Stimulated activated CD8-positive, alpha-beta memory T cell treated with anti-CD3 and anti-CD28 coated beads, Interleukin-4, amount 100 ng/mL, for 4 hours (primary cell): ENCODE data around the gene DCTD.

Experiments
- DNase-seq, 2 donors: peaks; one replicate each; pipeline ENCODE4 v3.0.0-alpha.2; 2020; ENCODE audit warnings: low read depth in 2 of 2, low spot score in 1 of 2

The DCTD gene

DNA sequence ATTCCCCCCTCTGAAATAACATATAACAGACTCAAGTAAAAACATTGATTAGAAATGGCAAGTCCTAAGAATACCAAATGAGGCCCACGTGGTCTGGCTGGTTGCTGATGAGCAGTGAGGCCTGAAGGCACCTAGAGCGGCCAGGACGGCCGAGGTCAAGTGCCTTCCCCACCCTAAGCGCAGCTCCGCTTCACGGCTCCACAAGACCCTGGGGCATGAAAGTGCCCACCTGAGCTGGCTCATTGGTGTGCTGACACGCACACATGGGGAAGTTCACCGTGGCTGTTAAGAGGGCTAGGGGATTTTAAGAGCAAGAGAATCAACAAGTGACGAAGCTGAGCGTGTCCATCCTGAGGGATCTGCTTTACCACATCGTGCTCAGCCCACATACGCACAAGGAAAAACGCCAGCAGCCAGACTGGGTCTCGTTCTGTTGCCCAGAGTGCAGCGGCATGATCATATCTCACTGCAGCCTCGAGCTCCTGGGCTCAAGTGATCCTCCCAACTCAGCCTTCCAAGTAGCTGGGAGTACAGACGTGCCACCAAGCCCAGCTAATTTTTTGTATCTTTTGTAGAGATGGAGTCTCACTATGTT, 22.4 kb downstream of the DCTD start:
- DNase-seq: no peak

DNA sequence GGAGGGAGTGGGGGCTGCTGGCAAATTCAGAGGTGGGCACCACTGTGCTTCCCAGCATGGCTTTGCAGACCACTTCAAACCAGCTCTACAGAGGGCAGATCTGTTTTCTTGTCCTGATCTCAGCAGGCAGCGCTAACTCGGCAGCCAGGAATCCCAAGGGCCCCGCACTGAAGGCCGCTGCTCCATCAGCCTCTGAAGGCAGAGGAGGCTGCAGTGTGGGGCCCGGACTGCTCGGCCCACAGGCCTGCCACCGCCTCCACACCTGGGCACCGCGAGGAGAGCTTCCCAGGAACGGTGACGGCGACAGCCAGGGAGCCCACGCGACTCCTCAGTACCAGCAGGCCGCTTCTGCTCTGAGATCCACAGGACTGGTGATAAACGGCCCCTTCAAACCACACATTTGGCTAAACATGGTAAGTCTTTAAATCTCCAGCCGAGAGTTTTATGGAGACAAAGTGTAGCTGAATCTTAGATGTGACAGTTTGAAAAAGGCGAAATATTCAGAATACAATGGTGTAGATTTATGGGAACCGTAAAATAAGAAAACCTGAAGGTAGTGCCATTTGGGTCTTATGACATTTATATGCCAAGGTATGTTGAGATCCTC, 23.6 kb downstream of the DCTD start:
- no peak for DNase-seq

DNA sequence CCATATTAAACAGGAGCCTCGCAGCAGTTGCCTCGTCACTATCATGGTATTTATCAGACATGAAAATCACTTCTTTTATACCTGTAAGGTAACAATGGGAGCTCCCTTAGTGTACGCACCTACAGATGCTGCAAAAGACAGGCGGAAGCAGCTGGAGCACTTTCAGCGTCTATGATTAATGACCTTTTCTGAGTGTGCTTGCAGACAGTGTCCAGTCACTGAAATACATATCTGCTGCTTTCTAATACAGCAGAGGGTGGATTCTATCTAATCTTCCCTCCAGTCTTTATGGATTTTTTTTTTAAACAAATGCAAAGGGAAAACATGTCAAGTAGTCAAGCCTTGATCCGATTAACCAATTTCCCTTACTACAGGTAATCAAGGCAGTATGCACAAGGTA, 24.1 kb downstream of the DCTD start:
- DNase-seq: no peak

DNA sequence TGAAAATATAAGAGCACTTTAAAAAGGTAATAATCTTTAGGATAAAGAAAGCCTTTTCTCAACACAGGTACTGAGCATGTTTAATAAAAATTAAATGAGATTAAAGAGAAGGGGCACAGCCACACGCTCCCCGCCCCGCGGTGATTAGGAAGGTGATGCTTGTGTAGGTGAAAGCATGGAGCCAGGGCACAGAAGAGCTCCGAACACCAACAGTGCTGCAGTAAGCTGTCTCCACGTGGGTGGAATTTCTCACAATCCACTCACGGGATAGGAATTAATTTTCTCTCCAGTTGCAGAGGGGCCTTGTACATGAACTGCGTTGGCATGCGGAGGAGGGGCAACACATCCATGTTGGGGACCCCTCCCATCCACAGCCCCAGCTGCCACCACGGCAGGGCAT, 27.0 kb downstream of the DCTD start:
- DNase-seq: no peak

DNA sequence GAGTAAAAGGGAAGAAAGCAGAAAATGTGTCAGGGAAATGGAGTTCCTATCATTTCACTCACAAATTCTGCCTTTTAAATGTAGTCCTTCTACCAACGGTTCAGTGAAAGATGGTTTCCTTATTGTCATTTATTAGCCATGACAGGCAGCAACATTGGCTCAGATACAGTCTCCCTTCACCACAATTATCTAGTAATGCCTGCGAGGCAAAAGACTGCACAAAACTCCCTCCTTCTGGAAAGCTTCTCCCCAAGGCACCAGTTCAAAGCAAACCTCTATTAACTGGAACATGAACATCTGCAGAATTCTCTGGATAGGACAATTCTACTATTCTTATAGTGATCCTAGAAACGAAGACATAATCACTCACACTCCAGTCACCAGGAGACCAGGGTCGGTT, 28.3 kb downstream of the DCTD start:
- no peak for DNase-seq

- no peak for DNase-seq
Measured at GRCh38 chr4:182886768-182887167, 30.4 kb downstream of the DCTD start.

DNA sequence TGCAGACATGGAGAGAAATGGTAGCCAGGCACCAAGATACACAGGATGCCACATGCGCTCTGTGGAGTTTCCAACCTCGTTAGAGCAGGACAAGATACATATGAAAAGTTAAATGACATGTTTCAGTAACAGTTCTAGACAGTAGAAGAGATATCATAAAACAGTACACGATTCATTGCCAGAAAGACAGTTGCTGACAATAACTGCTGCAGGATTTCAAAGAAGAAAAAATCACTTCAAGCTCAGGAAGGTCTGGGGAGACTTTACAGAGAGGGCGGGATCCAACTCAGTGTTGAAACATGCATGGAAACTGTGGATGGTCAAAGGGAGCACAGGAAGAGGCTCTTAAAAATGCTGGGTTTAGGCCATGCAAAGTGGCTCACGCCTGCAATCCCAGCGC, 31.0 kb downstream of the DCTD start:
- DNase-seq: no peak

DNA sequence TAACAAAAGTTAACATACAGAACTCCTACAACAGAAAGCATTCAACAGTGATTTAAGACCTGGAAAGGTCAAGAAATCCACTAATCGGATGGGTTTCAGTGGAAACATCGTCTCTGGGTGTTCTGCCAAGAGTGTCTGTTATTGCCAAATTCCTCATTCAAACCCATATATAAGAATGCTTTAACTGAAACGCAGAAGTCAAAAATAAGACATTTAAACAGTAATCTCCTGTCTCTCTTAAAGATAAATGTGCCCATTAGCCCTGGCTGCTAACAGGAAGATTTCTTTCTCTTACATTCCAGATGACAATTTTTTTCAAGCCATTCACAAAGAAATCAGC, 31.5 kb downstream of the DCTD start:
- DNase-seq: no peak

DNA sequence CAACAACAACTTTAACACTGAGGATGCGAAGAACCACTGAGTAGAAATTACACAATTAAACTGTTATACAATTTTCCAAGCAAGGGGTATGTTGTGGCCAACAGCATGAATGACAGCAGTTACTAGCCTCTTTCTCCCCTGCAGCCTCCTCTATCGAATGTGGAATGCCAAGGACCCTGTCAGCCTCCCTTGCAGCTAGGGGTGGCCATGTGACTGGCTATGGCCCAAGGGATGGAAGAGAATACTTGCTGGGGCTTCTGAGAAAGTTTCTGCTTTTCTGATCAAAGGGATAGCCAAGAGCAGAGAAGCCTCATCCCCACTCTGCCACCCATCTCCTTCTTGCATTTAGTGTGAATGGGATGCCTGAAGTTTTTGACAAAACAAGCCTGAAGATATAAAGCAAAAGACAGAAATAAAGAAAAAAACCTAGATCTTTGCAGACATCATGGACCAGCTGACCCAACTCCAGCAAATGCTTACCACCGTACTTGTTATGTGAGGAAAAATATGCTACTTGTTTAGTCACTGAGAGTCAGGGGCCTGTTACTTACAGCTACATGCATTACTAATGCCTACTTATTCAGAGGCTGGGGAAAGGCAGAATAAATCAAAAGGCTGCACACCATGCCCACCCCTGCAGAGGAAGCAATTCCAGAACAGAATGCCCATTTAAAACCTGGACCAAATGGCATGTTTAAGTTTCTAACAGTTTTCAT, 32.0 kb downstream of the DCTD start:
- DNase-seq: no peak

DNA sequence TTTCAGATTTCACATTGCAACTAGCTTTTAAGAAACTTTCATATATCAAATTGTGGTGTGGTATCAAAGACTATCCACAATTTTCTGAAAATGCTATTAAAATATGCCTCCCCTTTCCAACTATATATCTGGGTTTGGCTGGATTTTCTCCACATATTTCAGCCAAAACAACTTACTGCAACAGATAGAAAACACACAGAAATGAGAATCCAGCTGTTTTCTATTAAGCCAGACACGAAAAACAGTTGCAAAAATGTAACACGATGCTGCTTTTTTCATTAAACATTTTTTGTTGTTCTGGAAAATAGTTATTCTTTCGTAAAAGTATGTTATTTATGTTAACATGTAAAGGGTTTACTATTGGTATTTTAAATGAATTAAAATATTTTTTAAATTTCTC, 33.1 kb downstream of the DCTD start:
- no peak for DNase-seq

- no peak for DNase-seq
Measured at GRCh38 chr4:182883351-182883750, 33.8 kb downstream of the DCTD start.

DNA sequence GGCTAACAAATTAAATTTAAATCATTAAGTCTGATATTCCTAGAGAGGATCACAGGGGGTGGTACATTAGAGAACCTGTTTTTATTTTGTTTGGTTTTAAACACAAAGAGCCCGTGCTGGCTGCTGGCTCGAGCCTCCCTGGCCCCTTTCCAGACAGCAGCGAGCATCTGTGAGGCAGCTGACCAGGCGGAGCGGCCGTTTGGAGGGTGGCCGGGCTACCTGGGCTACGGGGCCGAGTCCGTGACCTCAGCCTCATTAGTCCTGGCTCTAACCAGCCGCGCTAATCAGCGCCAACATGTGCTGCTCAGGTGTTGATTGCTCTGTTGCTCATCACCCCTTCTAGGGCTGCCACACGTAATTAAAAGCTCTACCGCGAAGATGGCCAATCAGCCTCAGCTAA, 35.3 kb downstream of the DCTD start:
- DNase-seq: no peak

DNA sequence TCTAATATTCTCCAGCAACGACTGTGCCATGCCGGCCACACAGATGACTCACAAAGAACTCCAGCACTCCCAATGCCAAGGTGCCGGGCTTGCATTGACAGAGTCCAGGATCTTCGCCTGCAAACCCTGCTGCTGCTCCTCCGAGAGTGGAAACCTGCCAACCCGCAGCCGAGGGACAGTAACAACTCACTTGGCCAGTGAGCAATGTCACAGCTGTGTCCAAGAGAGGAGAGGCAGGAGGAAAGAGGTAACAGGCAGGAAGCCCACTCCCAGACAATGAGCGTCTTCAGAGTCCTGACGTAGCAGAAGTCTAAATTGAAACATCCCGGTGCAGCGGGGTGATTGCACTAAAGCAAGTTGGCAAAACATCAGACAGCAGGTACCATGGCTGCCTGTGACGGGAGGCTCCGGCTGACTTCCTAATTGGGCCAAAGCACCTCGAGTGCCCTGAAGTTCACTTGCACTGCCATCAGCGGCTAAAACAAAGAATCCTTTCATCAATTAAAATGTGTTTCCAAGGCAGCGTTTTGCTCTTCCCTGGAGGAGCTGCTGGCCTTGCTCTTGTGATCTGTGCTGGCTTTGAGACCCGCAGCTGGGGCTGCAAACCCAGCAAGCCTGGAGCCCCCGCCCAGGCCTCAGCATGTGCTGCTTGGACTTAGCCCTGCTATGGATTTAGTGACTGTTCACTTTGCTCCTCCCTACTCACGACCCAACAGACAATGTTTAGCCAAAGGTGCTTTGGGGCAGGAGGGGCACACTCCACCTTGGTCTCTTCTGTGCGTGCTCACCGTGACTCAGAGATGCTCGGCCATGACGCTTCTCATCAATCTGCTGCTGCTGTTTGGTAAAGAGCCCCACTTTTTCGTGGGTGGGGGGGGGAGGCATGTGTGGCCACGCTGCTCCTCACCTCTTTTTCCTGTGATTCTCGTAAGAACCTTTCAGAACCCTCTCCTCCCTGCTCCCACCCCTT, 36.5 kb downstream of the DCTD start:
- no peak for DNase-seq

- DNase-seq: no peak
Measured at GRCh38 chr4:182879913-182880312, 37.3 kb downstream of the DCTD start.

- no peak for DNase-seq
Measured at GRCh38 chr4:182878633-182879495, 38.3 kb downstream of the DCTD start.

- no peak for DNase-seq
Measured at GRCh38 chr4:182877326-182877883, 39.8 kb downstream of the DCTD start.

DNA sequence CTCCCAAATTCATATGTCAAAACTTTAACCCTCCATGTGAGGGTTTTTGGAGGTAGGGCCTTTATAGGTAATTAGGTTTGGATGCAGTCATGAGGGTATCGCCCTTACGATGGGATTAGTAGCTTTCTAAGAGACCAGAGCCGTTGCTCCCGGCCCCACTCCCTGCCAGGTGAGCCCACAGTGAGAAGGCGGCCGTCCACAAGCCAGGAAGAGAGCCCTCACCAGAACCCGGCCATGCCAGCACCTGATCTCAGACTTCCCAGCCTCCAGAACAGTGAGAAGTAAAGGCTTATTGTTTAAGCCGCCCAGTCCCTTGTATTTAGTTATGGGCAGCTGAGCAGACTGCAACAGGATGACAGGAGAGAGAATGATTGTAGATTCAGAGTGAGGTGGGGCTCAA, 40.8 kb downstream of the DCTD start:
- DNase-seq: no peak

DNA sequence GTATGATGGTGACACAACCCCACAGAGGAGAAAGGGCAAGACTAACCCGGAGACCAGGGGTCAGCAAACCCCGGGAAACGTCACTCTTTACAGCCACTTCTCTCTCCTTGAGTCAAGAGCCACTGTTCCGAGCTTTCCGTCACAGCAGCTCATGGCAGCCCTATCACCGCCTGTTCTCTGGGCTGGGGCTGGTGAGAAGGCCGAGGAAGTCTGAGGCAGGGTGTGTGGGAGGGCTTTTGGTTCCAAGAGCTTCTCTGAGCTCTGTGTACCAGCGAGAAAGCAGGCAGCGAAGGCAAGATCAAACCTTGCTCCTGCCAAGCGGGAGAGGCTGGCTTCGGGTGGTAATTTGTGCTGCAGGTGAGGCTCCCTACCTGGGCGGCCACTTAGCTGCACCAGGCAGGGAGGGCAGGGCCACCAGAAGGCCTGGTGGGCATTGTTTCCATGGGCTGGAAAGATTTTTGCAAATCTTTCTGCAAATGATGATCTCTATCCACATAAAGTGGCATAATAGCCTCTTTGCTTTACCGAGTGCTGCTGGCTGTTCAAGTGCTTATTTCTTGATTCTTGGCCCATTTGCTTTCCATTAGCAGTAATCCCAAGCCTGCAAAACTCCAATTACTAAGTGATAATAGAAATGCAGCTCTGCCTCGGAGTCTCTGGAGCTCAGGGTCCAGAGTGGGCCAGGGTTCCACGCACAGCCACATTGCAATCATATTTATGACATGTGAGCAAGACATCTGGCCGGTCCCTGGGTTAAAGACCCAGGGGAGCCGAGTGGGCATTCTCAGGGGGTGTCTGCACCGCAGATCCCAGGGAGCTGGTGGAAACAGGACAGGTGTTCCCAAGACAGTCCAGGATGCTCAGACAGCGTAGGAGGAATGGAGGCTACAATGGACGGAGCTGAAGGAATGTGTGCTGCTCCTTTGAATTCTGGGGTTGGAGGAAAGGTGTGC, 41.5 kb downstream of the DCTD start:
- no peak for DNase-seq

DNA sequence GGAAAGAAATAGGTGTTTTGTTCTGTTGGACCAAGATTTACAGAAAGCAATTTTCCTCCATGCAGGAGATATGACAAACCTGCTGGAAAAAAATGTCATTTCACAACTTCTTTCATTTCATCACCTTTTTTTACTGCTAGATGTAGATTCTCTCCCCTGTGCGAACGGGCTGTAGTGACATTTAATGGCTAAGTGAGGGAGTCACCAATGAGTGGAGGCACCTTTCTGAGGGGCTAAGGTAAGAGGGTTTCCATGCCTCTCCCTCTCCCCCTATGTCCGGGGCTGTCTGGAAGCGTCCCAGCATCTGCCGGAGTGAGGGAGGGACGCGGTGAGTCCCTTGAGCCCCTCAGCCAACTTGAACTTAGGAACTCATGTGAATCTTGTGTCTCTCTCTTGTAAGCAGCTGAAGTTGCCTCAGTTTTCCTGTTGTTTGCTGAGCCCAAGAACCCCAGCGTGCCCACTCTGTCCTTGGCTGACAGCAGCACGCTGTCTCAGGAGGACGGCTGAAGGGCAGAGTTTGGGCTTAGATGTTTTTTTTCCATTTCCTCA, 42.3 kb downstream of the DCTD start:
- no peak for DNase-seq
